Ectodermal cell (in vitro differentiated cells): ENCODE data around the gene MED15.
A peak's percentile ranks its signal among the peaks of the same experiment; 100 is the strongest.
"Not testable (repeated sequence)": the region's sequence is repeated elsewhere in the genome, so short reads cannot be mapped to it uniquely, and the experiment has no call there.

Experiments
- H3K27ac ChIP-seq: 2 replicates; pipeline ENCODE4 v1.7.0; 2013; ENCODE audit warnings: mild to moderate bottlenecking, low read depth, low read length; ENCODE audit not compliant: insufficient read depth, poor library complexity, severe bottlenecking
- H3K27me3 ChIP-seq: 2 replicates; pipeline ENCODE4 v1.7.0; 2013; ENCODE audit warnings: mild to moderate bottlenecking, low read length; ENCODE audit not compliant: insufficient read depth, control insufficient read depth, poor library complexity, severe bottlenecking
- H3K36me3 ChIP-seq: one replicate; pipeline ENCODE4 v1.7.0; 2013; ENCODE audit warnings: low read length; ENCODE audit not compliant: control insufficient read depth, insufficient read depth
- H3K4me1 ChIP-seq: one replicate; pipeline ENCODE4 v1.7.0; 2013; ENCODE audit warnings: low read length; ENCODE audit not compliant: control insufficient read depth, insufficient read depth
- H3K4me3 ChIP-seq: 2 replicates; pipeline ENCODE4 v1.7.0; 2013; ENCODE audit warnings: low read depth, low read length, control low read depth; ENCODE audit not compliant: insufficient read depth
- H3K9me3 ChIP-seq: 2 replicates; pipeline ENCODE4 v1.7.0; 2013; ENCODE audit warnings: mild to moderate bottlenecking, low read length, moderate library complexity; ENCODE audit not compliant: control insufficient read depth
- WGBS, 2 experiments: methylation state at CpG; one replicate each; pipeline ENCODE4 v1.1.7; 2013; ENCODE audit warnings: missing lambda C conversion rate in 2 of 2; 5-methylcytosine and 5-hydroxymethylcytosine counted together

MED15 gene

DNA sequence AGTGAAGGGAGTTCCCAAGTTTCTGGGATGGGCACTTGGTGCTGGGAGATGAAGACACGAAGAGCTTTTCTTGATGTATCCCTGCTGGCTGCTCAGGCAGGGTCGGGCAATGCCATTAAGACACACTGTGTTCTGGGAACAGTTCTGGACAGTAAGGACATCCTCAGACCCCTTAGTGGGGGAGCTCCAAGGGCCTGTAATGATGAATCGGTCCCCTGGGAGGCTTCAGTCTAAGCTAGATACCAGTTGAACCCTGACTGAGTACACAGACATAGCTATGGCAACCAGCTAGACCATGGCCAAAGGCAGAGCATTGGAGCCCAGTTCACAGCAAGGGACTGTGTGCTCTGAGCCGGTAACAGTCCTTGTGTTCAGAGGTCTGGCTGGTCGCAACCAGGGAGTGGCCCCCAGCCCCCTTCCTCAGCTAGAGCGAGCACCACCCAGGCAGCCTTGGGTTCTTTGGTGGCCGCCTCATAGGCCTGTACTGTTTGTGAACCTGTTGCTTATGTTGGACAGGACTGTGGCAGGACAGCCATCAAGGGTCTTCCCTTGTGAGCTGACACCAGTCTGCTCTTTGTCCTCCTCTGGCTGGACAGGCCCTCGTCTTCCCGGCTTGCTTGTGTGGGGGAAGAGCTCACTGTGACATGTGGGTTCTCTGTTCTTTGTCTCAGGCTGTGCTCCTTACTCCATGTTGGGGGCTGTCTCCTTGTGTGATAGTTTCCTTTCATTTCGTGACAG is 25.0 kb downstream of the MED15 start:
- no peak overlapping the region for H3K4me3 ChIP-seq
- 73 to 81% methylated on average over 10 of the region's 10 CpGs for WGBS, 2 experiments

DNA sequence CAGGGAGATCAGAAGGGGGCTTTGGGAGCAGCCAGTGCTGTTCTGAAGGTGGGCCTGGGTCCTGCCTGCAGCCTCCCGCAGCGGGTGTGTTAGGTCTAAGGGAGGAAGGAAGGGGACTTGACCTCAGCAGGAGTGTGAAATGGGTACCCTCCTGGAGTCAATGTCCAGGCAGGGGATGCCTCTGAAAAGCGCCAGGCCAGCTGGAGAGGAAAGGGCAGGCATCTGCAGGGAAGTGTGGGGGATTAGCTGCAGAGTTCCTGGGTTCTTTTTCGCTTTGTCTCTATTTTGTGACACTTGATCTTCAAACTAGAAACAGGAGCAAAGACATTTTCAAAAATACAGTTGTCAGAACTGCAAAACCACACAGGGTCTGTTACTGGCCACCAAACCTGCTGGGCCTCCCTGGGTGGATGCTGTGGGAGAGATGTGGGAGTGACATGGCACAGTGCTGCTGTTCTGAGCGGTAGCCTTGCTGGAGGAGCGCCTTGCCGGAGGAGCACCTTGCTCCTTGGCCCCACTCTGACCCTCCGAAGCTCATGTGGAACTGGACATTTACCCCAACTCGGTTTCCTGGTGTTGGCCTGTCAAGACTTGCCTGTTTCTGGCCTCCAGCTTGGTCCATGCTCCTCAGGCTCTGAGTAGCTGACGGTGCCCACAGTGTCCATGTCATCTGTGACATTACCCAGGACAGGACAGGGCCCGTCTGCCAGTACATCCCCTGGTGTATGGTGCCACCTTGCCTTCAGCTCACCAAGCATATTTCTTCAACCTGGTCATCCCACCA is 25.9 kb downstream of the MED15 start:
- H3K27ac ChIP-seq, result peak overlapping the region; percentile 40
- H3K9me3 ChIP-seq, result no peaks in the 10 kb centered on the region
- WGBS, 2 experiments, result 90 to 92% methylated on average over 11 of the region's 11 CpGs
- H3K27me3 ChIP-seq, result no peaks in the 10 kb centered on the region
- H3K36me3 ChIP-seq, result peaks cover 10% of the 10 kb centered on the region
- no peak overlapping the region for H3K4me3 ChIP-seq
- H3K4me1 ChIP-seq, result peaks cover 34% of the 10 kb centered on the region

More for the DNA sequence above, 25.0 kb downstream of the MED15 start:
- no peaks in the 10 kb centered on the region for H3K27me3 ChIP-seq
- H3K36me3 ChIP-seq, result peaks cover 11% of the 10 kb centered on the region
- H3K27ac ChIP-seq, result peak overlapping the region; percentile 40
- peaks cover 34% of the 10 kb centered on the region for H3K4me1 ChIP-seq
- H3K9me3 ChIP-seq, result peaks cover 2% of the 10 kb centered on the region

DNA sequence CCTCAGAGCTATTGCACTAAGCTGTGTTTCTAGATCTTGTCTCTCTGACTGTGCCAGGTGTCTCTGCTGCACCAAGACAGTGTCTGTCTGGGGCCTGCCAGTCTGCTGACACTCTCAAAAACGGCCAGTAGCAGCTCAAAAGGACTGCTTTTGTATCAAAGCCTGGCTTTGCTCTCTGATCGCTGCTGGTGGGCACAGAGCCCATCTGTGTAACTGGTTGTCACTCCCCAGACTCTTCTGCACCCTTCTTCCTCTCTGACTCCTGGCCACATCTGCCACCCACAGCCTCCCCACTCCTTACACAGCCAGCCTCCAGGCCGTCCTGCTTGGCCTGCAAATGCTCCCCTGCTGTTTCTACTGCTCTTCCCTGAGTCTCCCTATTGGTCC is 26.5 kb downstream of the MED15 start:
- no peaks in the 10 kb centered on the region for H3K9me3 ChIP-seq
- H3K4me1 ChIP-seq, result peaks cover 34% of the 10 kb centered on the region
- peaks cover 4% of the 10 kb centered on the region for H3K36me3 ChIP-seq
- H3K27ac ChIP-seq, result no peak overlapping the region
- no peaks in the 10 kb centered on the region for H3K27me3 ChIP-seq
- WGBS, 2 experiments, result 85 to 87% methylated on average over 3 of the region's 3 CpGs
- no peak overlapping the region for H3K4me3 ChIP-seq

DNA sequence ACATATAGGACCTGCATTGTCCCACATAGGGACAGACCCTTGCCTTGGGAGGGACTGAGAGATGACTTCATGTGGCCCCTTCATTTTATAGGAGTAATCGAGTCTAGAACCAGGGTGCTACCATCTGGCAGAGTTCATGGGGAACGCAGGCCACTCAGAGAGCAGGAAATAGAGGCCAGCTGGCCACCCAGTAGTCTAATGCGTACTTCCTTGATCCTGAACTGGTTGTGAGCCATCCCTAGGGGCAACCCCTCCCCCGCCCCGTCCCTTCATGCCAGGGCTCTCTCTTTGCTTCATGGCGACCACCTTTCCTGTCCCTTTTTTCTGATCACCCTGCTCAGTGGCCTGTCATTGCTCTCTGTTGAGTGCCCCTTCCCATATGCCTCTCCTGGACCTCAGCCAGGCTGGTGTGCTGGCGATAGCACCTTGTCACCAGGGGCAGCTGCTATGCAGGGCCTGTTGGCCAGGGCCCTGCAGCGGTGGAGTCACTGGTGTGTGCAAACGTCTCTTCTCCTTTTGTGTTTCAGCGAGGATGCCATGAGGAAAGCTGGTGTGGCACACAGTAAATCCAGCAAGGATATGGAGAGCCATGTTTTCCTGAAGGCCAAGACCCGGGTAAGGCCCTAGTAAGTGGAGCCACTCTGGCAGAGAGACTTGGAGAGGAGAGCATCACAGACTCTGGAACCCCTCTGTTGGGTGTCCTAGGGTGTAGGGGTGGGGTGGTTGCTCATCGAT is 29.3 kb downstream of the MED15 start:
- peaks cover 4% of the 10 kb centered on the region for H3K36me3 ChIP-seq
- WGBS, 2 experiments, result 94% methylated on average over 12 of the region's 12 CpGs
- no peak overlapping the region for H3K4me3 ChIP-seq
- no peaks in the 10 kb centered on the region for H3K27me3 ChIP-seq
- H3K9me3 ChIP-seq, result no peaks in the 10 kb centered on the region
- H3K27ac ChIP-seq, result no peak overlapping the region
- H3K4me1 ChIP-seq, result peaks cover 22% of the 10 kb centered on the region

DNA sequence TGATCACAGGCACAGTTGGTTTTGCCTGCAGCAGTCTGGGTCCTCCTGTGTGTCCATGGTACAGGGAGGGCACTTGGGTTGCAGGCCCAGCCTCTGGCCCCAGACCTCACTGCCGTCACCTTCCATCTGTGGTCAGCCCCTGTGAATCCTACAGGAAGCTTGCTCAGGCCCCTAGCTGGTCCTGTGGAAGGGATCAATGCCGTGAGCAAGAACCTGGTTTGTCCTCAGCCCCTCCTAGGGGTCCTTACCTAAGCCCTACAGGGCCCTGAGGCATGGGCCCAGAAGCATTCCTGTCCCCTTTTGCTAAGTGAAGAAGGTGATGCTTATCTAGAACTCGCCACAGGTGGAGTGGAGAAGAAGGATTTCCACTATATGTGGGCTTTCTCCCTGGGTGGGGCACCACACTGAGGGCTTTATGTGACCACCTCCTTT is 29.9 kb downstream of the MED15 start:
- 99 to 100% methylated on average over 3 of the region's 3 CpGs for WGBS, 2 experiments
- Histone ChIP-seq H3K27me3 (no peaks in the 10 kb centered on the region), H3K4me1 (peaks cover 16% of the 10 kb centered on the region), H3K36me3 (peaks cover 4% of the 10 kb centered on the region), H3K9me3 (no peaks in the 10 kb centered on the region), H3K4me3 (no peak overlapping the region), H3K27ac (no peak overlapping the region)

DNA sequence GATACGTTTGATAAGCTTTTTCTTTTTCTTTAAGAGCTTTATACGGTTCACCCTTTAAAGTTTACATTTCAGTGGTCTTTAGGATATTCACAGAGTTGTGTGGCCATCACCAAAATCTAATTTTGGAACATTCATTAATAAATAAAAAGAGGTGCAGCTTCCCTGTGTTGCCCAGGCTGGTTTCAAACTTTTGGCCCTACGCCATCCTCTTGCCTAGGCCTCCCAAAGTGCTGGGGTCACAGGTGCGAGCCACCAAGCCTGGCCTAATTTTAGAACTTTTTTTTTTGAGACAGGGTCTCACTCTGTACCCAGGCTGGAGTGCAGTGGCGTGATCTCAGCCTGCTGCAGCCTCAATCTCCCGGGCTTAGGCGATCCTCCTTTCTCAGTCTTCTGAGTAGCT is 30.6 kb downstream of the MED15 start:
- Histone ChIP-seq H3K27ac (no peak overlapping the region), H3K4me3 (no peak overlapping the region), H3K4me1 (peaks cover 9% of the 10 kb centered on the region), H3K9me3 (no peaks in the 10 kb centered on the region), H3K36me3 (peaks cover 4% of the 10 kb centered on the region), H3K27me3 (no peaks in the 10 kb centered on the region)
- 92 to 96% methylated on average over 7 of the region's 7 CpGs for WGBS, 2 experiments

DNA sequence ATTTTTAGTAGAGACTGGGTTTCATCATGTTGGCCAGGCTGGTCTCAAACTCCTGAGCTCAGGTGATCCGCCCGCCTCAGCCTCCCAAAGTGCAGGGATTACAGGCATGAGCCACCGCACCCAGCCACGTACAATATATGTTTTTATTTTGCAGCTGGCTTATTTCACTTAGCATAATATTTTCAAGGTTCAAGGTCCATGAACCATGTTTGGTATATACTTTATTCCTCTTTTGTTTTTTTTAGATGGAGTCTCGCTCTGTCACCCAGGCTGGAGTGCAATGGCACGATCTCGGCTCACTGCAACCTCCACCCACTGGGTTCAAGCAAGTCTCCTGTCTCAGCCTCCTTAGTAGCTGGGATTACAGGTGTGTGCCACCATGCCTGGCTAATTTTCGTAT is 31.5 kb downstream of the MED15 start:
- H3K9me3 ChIP-seq, H3K27me3 ChIP-seq, H3K4me1 ChIP-seq, H3K4me3 ChIP-seq, H3K36me3 ChIP-seq, H3K27ac ChIP-seq: not testable (repeated sequence)
- WGBS, 2 experiments, result 90 to 91% methylated on average over 8 of the region's 8 CpGs

DNA sequence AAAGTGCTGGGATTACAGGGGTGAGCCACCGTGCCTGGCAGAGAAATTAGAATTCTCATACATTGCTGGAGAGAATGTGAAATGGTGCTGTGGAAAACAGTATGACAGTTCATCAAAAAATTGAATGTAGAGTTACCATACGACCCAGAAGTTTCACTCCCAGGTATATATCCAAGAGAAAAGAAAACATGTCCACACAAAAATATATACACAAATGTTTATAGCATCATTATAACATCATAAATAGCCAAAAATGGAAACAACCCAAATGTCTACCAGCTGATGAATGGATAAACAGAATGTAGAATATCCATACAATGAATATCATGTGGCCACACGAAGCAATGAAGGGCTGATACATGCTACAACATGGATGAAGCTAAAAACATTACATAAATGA is 34.6 kb downstream of the MED15 start:
- Histone ChIP-seq H3K4me3 (no peak overlapping the region), H3K4me1 (peaks cover 8% of the 10 kb centered on the region), H3K9me3 (no peaks in the 10 kb centered on the region), H3K27me3 (no peaks in the 10 kb centered on the region), H3K36me3 (peaks cover 6% of the 10 kb centered on the region), H3K27ac (no peak overlapping the region)
- WGBS, 2 experiments, result 90 to 95% methylated on average over 1 to 3 of the region's 3 CpGs

DNA sequence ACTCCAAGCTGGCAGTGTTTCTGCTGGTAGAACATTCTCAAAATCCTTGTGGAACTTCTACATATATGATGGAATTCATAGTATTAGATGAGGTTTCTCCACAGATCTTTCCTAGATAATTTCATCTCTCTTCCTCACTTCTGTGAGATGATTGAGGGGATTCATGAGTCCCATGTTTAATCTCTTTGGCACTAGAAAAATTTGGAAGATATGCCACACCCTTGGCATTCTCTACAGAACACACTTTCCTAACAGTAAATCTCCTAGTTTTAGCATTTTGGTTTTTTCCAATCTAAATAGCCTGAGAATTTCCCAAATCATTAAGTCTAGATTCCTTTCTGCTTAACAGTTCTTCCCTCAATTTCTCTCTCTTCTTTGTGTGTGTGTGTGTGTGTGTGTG is 35.3 kb downstream of the MED15 start:
- no peaks in the 10 kb centered on the region for H3K9me3 ChIP-seq
- H3K4me1 ChIP-seq, result peaks cover 8% of the 10 kb centered on the region
- peaks cover 6% of the 10 kb centered on the region for H3K36me3 ChIP-seq
- no peak overlapping the region for H3K27ac ChIP-seq
- no peaks in the 10 kb centered on the region for H3K27me3 ChIP-seq
- H3K4me3 ChIP-seq, result no peak overlapping the region

DNA sequence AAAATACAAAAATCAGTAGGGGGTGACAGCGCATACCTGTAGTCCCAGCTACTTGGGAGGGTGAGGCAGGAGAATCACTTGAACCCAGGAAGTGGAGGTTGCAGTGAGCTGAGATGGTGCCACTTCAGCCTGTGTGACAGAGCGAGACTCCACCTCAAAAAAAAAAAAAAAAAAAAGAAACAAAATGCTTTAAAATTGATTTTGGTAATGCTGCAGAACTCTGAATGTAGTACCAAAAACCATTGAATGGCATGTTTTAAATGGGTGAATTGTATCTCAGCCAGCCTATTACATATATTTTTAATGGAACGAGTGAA is 37.9 kb downstream of the MED15 start:
- not testable (repeated sequence) for H3K4me3 ChIP-seq

More for the DNA sequence above, 37.9 kb downstream of the MED15 start:
- H3K4me1 ChIP-seq, result peaks cover 23% of the 10 kb centered on the region
- H3K27me3 ChIP-seq, H3K36me3 ChIP-seq, H3K9me3 ChIP-seq, H3K27ac ChIP-seq: not testable (repeated sequence)
- 100% methylated on average over 3 of the region's 3 CpGs for WGBS, 2 experiments
